AG04450 (cell line): ENCODE data around the gene TTC23L. TPM values are rescaled to one million over a fixed set of nuclear protein-coding genes. Genes with fewer than 3 reads are reported as not detected.

ENCODE experiments used
- CTCF ChIA-PET: fragments of 300-600, 350-600 bp; formaldehyde crosslinking; extraction: SDS; loops from one replicate; lab custom pipeline; 2022; ENCODE audit warnings: antibody characterized with exemption, inconsistent platforms; lab: Charles Lee
- POLR2A ChIA-PET: fragments of 350-600 bp; formaldehyde crosslinking; extraction: SDS; loops from one replicate; lab custom pipeline; 2021; ENCODE audit warnings: antibody characterized with exemption, inconsistent platforms; lab: Yijun Ruan, JAX
- DNase-seq: peaks from one replicate; pipeline ENCODE4 v3.0.0-alpha.2; 2011; ENCODE audit warnings: low read depth, low spot score
- H3K27ac ChIP-seq: one replicate; pipeline ENCODE4 v1.5.1; 2012; ENCODE audit warnings: low read depth, low read length, control low read depth
- H3K27me3 ChIP-seq: one replicate; pipeline ENCODE4 v1.6.0; 2012; ENCODE audit warnings: low read length; ENCODE audit not compliant: control insufficient read depth, insufficient read depth
- H3K4me3 ChIP-seq: 2 replicates; pipeline ENCODE4 v1.5.1; 2011; ENCODE audit warnings: mild to moderate bottlenecking, low read depth, low read length, control low read depth
- H3K9me3 ChIP-seq: 2 replicates; pipeline ENCODE4 v1.5.1; 2012; ENCODE audit warnings: low read length; ENCODE audit not compliant: control insufficient read depth, insufficient read depth
- polyA plus RNA-seq: library from polyadenylated mRNA; depleted of rRNA; stranded (reverse); fragments of >200 nt; gene quantifications from 2 replicates; pipeline ENCODE4 v1.2.3, GENCODE V29; 2011
- TF ChIP-seq, protein P1 (sequence below): IDR thresholded peaks from 2 replicates; pipeline ENCODE4 v1.5.1; 2011; ENCODE audit warnings: low read depth, low read length, control low read depth, inconsistent platforms

TTC23L gene
- polyA plus RNA-seq, 1 experiment: 0.16 TPM

- Histone ChIP-seq H3K9me3 (peaks cover 2% of the 10 kb centered on the region; the same call in 1 of the 2 replicates), H3K27me3 (no peaks in the 10 kb centered on the region), H3K27ac (peak within 1 kb of the TSS; percentile 77), H3K4me3 (peak within 1 kb of the TSS; percentile 98)
- CTCF ChIA-PET: interaction anchor here (0.9 to 3.1 kb wide), 4 partner anchors 8 to 429 kb away, joined by 4 to 15 read pairs (median 6); no protein-coding TSS in a partner anchor
- peak; percentile 90 for DNase-seq
- POLR2A ChIA-PET: interaction anchor here (0.7 to 2.3 kb wide), 5 partner anchors 8 to 440 kb away, joined by 3 to 29 read pairs (median 3); partner anchors contain the start of gene DNAJC21
- TF ChIP-seq, protein P1, sequence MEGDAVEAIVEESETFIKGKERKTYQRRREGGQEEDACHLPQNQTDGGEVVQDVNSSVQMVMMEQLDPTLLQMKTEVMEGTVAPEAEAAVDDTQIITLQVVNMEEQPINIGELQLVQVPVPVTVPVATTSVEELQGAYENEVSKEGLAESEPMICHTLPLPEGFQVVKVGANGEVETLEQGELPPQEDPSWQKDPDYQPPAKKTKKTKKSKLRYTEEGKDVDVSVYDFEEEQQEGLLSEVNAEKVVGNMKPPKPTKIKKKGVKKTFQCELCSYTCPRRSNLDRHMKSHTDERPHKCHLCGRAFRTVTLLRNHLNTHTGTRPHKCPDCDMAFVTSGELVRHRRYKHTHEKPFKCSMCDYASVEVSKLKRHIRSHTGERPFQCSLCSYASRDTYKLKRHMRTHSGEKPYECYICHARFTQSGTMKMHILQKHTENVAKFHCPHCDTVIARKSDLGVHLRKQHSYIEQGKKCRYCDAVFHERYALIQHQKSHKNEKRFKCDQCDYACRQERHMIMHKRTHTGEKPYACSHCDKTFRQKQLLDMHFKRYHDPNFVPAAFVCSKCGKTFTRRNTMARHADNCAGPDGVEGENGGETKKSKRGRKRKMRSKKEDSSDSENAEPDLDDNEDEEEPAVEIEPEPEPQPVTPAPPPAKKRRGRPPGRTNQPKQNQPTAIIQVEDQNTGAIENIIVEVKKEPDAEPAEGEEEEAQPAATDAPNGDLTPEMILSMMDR: no peak
Observed at GRCh38 chr5:34915139-34915855, 76.3 kb downstream of the TTC23L start, which contains the start of the genes BRIX1 and RAD1. Gene BRIX1 (plus strand): TSS chr5:34915711. CDS start chr5:34915739, 28 bp downstream. Gene RAD1 (minus strand): TSS chr5:34915504. CDS start chr5:34914892, 612 bp downstream.

GRCh38 chr5:34915856-34916192, 76.9 kb downstream of the TTC23L start:
- Histone ChIP-seq H3K4me3 (peak overlapping the region; percentile 98), H3K9me3 (peaks cover 2% of the 10 kb centered on the region; the same call in 1 of the 2 replicates), H3K27ac (peak overlapping the region; percentile 55), H3K27me3 (no peaks in the 10 kb centered on the region)
- CTCF ChIA-PET: interaction anchor here (1.4 to 3.1 kb wide), 2 partner anchors 10 to 17 kb away, joined by 7 to 15 read pairs; no protein-coding TSS in a partner anchor
- DNase-seq: no peak
- TF ChIP-seq, protein P1: no peak
- POLR2A ChIA-PET: interaction anchor here (0.7 to 2.3 kb wide), 5 partner anchors 8 to 441 kb away, joined by 3 to 29 read pairs (median 3); partner anchors contain the start of gene DNAJC21

GRCh38 chr5:34916518-34916917, 77.6 kb downstream of the TTC23L start:
- Histone ChIP-seq H3K9me3 (peaks cover 2% of the 10 kb centered on the region; the same call in 1 of the 2 replicates), H3K4me3 (peak overlapping the region; percentile 98), H3K27me3 (no peaks in the 10 kb centered on the region), H3K27ac (no peak overlapping the region)
- POLR2A ChIA-PET: interaction anchor here (0.6 to 2.3 kb wide), 2 partner anchors 9 to 13 kb away, joined by 6 to 29 read pairs; partner anchors contain the start of gene DNAJC21
- TF ChIP-seq, protein P1: no peak
- CTCF ChIA-PET: interaction anchor here (0.8 to 3.1 kb wide), 4 partner anchors 18 to 442 kb away, joined by 3 to 15 read pairs (median 3); no protein-coding TSS in a partner anchor
- DNase-seq: no peak

GRCh38 chr5:34918025-34918424, 79.1 kb downstream of the TTC23L start:
- no peak overlapping the region; the same call in 1 of the 2 replicates for H3K4me3 ChIP-seq
- CTCF ChIA-PET: interaction anchor here (0.6 to 1.3 kb wide), 2 partner anchors 432 to 672 kb away, joined by 3 to 4 read pairs; no protein-coding TSS in a partner anchor
- H3K9me3 ChIP-seq: peaks cover 2% of the 10 kb centered on the region; the same call in 1 of the 2 replicates
- TF ChIP-seq, protein P1: no peak
- H3K27me3 ChIP-seq: no peaks in the 10 kb centered on the region
- no peak for DNase-seq
- no peak overlapping the region for H3K27ac ChIP-seq
- POLR2A ChIA-PET: interaction anchor here (0.7 kb wide), 1 partner anchor 427 kb away, joined by 6 read pairs; no protein-coding TSS in a partner anchor
